K562 (cell line): ENCODE data around the gene CIAO3. TPM values are rescaled to one million over a fixed set of nuclear protein-coding genes. Genes with fewer than 3 reads are reported as not detected.

Experiments used
- ARHGAP35 ChIP-seq: fragments of 450-650 bp; IDR thresholded peaks from 2 replicates; pipeline ENCODE4 v1.6.1; 2018; ENCODE audit not compliant: partially characterized antibody
- ARNT ChIP-seq, 2 experiments: fragments of 450-650 bp; IDR thresholded peaks; 2 replicates each; pipeline ENCODE4 v1.6.1; 2016; ENCODE audit warnings: mild to moderate bottlenecking in 1 of 2
- BHLHE40 ChIP-seq: IDR thresholded peaks from 2 replicates; pipeline ENCODE4 v1.6.1; 2011; ENCODE audit warnings: low read length, improper control_type of control experiment
- CBFA2T2 ChIP-seq: fragments of 450-650 bp; conservative IDR thresholded peaks from 2 replicates; pipeline ENCODE4 v1.6.1; 2017; ENCODE audit warnings: mild to moderate bottlenecking
- E2F6 ChIP-seq, 2 experiments: IDR thresholded peaks; 2 replicates each; pipeline ENCODE4 v1.6.1; 2011; ENCODE audit warnings: borderline replicate concordance in 1 of 2, control low read depth in 1 of 2, low read depth in 1 of 2, low read length in 1 of 2, mild to moderate bottlenecking in 1 of 2, mixed read lengths in 1 of 2, moderate library complexity in 1 of 2; ENCODE audit not compliant: insufficient read depth in 1 of 2, insufficient read length in 1 of 2, poor library complexity in 1 of 2, severe bottlenecking in 1 of 2; ENCODE audit errors: extremely low read depth in 1 of 2
- ESRRA ChIP-seq: fragments of 450-650 bp; IDR thresholded peaks from 2 replicates; pipeline ENCODE4 v1.6.1; 2014; ENCODE audit warnings: low read depth, mild to moderate bottlenecking, moderate library complexity, borderline replicate concordance
- FOXA3 ChIP-seq, 2 experiments: fragments of 450-650 bp in 1 of 2; sonication (generic) in 1 of 2; formaldehyde crosslinking; IDR thresholded peaks in 1 of 2; conservative IDR thresholded peaks in 1 of 2; 2 replicates each; pipeline versions ENCODE4 v1.4.0 to v1.8.0; 2020 to 2022; ENCODE audit warnings: mild to moderate bottlenecking in 2 of 2, missing genetic modification reagents in 1 of 2
- FOXK1 ChIP-seq: sonication (generic); formaldehyde crosslinking; IDR thresholded peaks from 2 replicates; pipeline ENCODE4 v1.8.0; 2022; ENCODE audit warnings: missing genetic modification reagents, mild to moderate bottlenecking, borderline replicate concordance
- MCM3 ChIP-seq: fragments of 450-650 bp; IDR thresholded peaks from 2 replicates; pipeline ENCODE4 v1.6.1; 2016
- MITF ChIP-seq: IDR thresholded peaks from 2 replicates; pipeline ENCODE4 v1.6.1; 2014; ENCODE audit warnings: antibody characterized with exemption
- NR2F6 ChIP-seq: fragments of 450-650 bp; formaldehyde crosslinking; IDR thresholded peaks from 2 replicates; pipeline ENCODE4 v1.4.0; 2020; ENCODE audit warnings: mild to moderate bottlenecking
- RFX1 ChIP-seq: fragments of 450-650 bp; IDR thresholded peaks from 2 replicates; pipeline ENCODE4 v1.6.1; 2016; ENCODE audit warnings: mild to moderate bottlenecking, moderate library complexity
- TCF3 ChIP-seq: sonication (generic); formaldehyde crosslinking; IDR thresholded peaks from 2 replicates; pipeline ENCODE4 v1.4.0; 2020; ENCODE audit warnings: mild to moderate bottlenecking, missing genetic modification reagents
- TSC22D4 ChIP-seq: fragments of 450-650 bp; IDR thresholded peaks from 2 replicates; pipeline ENCODE4 v1.6.1; 2016; ENCODE audit warnings: missing genetic modification characterization, missing biosample characterization, control low read depth
- ZFX ChIP-seq: sonication (generic); formaldehyde crosslinking; IDR thresholded peaks from 2 replicates; pipeline ENCODE4 v1.8.0; 2022; ENCODE audit warnings: mild to moderate bottlenecking, missing genetic modification reagents, moderate library complexity
- ZHX1 ChIP-seq: fragments of 150-350 bp; conservative IDR thresholded peaks from 2 replicates; pipeline ENCODE4 v1.6.1; 2014; ENCODE audit warnings: low read length
- ZNF3 ChIP-seq: fragments of 250-450 bp; sonication (Bioruptor Pico); IDR thresholded peaks from 2 replicates; pipeline ENCODE4 v1.5.0; 2021; ENCODE audit warnings: mild to moderate bottlenecking, moderate library complexity
- ZNF586 ChIP-seq: fragments of 450-650 bp; formaldehyde crosslinking; conservative IDR thresholded peaks from 2 replicates; pipeline ENCODE4 v1.4.0; 2020; ENCODE audit warnings: mild to moderate bottlenecking, moderate library complexity
- polyA plus RNA-seq, 8 experiments: library from polyadenylated mRNA; depleted of rRNA in 4 of 8; stranded (reverse) in 5 of 8; unstranded in 3 of 8; fragments of >200 nt; fragmentation: Nextera tagmentation in 2 of 8; fragmentation: Illumina TruSeq in 1 of 8; extraction: Ambion mirVana in 2 of 8; extraction: Trizol in 1 of 8; gene quantifications; 2 replicates each; pipeline versions ENCODE4 v1.2.1 to v1.2.3, GENCODE V29; 2011 to 2014; ENCODE audit warnings: inconsistent platforms in 1 of 8, missing spikeins in 1 of 8
- total RNA-seq, 7 experiments: library from RNA; depleted of rRNA in 6 of 7; stranded (reverse); fragments of >200 nt in 6 of 7; fragmentation: Illumina TruSeq in 2 of 7; extraction: Trizol in 2 of 7; gene quantifications; 2 replicates each; pipeline versions ENCODE4 v1.2.1 to v1.2.3, GENCODE V29; 2011 to 2021; ENCODE audit warnings: low replicate concordance in 1 of 7
- TF ChIP-seq, protein P1 (sequence below): fragments of 450-650 bp; IDR thresholded peaks from 2 replicates; pipeline ENCODE4 v1.6.1; 2016; ENCODE audit warnings: borderline replicate concordance
- TF ChIP-seq, protein P2 (sequence below): fragments of 200-800 bp; sonication (Bioruptor generic); IDR thresholded peaks from 2 replicates; pipeline ENCODE4 v1.6.1; 2017; ENCODE audit warnings: missing genetic modification characterization, missing compliant biosample characterization

Gene CIAO3
- total and polyA plus RNA-seq, 9 of the 15 experiments (the other 6 are each of a cell fraction or from before 2014, with no cell fraction given): 2.2 to 35.6 (median 18.7) TPM

- TF ChIP-seq, protein P1, sequence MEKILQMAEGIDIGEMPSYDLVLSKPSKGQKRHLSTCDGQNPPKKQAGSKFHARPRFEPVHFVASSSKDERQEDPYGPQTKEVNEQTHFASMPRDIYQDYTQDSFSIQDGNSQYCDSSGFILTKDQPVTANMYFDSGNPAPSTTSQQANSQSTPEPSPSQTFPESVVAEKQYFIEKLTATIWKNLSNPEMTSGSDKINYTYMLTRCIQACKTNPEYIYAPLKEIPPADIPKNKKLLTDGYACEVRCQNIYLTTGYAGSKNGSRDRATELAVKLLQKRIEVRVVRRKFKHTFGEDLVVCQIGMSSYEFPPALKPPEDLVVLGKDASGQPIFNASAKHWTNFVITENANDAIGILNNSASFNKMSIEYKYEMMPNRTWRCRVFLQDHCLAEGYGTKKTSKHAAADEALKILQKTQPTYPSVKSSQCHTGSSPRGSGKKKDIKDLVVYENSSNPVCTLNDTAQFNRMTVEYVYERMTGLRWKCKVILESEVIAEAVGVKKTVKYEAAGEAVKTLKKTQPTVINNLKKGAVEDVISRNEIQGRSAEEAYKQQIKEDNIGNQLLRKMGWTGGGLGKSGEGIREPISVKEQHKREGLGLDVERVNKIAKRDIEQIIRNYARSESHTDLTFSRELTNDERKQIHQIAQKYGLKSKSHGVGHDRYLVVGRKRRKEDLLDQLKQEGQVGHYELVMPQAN: peak; percentile 64
- no peak for TF ChIP-seq ZFX (CRISPR knock-in tag)
- no peak for TF ChIP-seq ESRRA
- TF ChIP-seq, protein P2, sequence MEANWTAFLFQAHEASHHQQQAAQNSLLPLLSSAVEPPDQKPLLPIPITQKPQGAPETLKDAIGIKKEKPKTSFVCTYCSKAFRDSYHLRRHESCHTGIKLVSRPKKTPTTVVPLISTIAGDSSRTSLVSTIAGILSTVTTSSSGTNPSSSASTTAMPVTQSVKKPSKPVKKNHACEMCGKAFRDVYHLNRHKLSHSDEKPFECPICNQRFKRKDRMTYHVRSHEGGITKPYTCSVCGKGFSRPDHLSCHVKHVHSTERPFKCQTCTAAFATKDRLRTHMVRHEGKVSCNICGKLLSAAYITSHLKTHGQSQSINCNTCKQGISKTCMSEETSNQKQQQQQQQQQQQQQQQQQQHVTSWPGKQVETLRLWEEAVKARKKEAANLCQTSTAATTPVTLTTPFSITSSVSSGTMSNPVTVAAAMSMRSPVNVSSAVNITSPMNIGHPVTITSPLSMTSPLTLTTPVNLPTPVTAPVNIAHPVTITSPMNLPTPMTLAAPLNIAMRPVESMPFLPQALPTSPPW: no peak
- TF ChIP-seq TCF3 (CRISPR knock-in tag): no peak
- TF ChIP-seq RFX1: no peak
- 0 out of 4 replicates have a peak, but pooled peaks of 1 of the 2 experiments have one; percentile 39 for TF ChIP-seq ARNT (IDR thresholded peaks at IDR 0.05)
- no peak for TF ChIP-seq FOXA3 (CRISPR knock-in tag; conservative IDR thresholded peaks at IDR 0.05 in 1 of 2, IDR thresholded peaks at IDR 0.05 in 1 of 2)
- TF ChIP-seq ZNF586 (CRISPR knock-in tag): no peak
- no peak for TF ChIP-seq E2F6 (IDR thresholded peaks at IDR 0.05; ENCODE audit: borderline replicate concordance in 1 of 2, extremely low read depth in 1 of 2, insufficient read depth in 1 of 2, insufficient read length in 1 of 2, low read depth in 1 of 2, low read length in 1 of 2, poor library complexity in 1 of 2, severe bottlenecking in 1 of 2)
- no peak for TF ChIP-seq BHLHE40
- no peak for TF ChIP-seq CBFA2T2
- TF ChIP-seq ZHX1: no peak
- no peak for TF ChIP-seq NR2F6
- no peak for TF ChIP-seq MCM3
- no peak for TF ChIP-seq MITF
- peak; percentile 99 for TF ChIP-seq TSC22D4
- TF ChIP-seq FOXK1: no peak
- TF ChIP-seq ARHGAP35: peak; percentile 74
- no peak for TF ChIP-seq ZNF3 (CRISPR knock-in tag)
Measured at GRCh38 chr16:778909-779527, 38.2 kb upstream of the CIAO3 start (continued).
